ENCODE measurements around the gene PRXL2A. TPM values are rescaled to one million over a fixed set of nuclear protein-coding genes. Genes with fewer than 3 reads are reported as not detected.

The PRXL2A gene
- total and polyA plus RNA-seq, 3 experiments from 2014 or later = 8.1 to 9.4 (median 8.3) TPM

DNA sequence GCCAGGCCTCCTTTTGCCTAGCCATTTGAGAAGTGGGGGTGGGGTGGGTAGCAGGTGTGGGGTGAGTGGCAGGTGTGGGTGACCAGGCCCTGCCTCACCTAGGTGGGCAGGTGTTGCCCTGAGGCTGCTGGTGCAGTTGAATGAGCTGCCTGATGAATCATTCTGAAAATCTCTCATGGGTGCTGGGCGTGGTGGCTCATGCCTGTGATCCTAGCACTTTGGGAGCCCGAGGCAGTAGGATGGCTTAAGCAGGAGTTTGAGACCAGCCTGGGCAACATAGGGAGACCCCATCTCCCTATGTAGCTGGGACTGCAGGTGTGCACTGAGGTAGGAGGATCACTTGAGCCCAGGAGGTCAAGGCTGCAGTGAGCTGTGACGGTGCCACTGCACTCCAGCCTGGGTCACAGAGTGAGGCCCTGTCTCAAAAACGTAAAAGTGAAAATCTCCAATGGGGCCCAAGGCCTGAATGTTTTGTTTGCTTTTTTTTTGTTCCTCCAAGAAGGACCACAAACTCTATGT, 63.4 kb downstream of the PRXL2A start:
- H3K9me3 Mint-ChIP-seq = no peaks in the 10 kb centered on the region
- CTCF ChIA-PET = interaction anchor here (0.6 to 27.0 kb wide), 7 partner anchors 12 to 32 kb away, joined by 3 to 498 read pairs (median 13); no protein-coding TSS in a partner anchor
- H3K4me3 Mint-ChIP-seq = peak overlapping the region; percentile 34 to 99 (median 78)
- POLR2A ChIA-PET = interaction anchor here (1.2 to 3.6 kb wide), 4 partner anchors 12 to 16 kb away, joined by 4 to 25 read pairs (median 6); no protein-coding TSS in a partner anchor
- Histone ChIP-seq H3K36me3 (ENCODE audit: insufficient read depth, low read length) (peaks cover 21% of the 10 kb centered on the region), H3K27me3 (ENCODE audit: insufficient read depth, low read length, poor library complexity, severe bottlenecking) (no peaks in the 10 kb centered on the region), H3K4me3 (ENCODE audit: low read length) (peak overlapping the region; percentile 16), H3K9me3 (ENCODE audit: low read length) (no peaks in the 10 kb centered on the region), H3K27ac (ENCODE audit: low read depth, low read length) (peak overlapping the region; percentile 26), H3K4me1 (ENCODE audit: insufficient read depth, low read length) (peaks cover 88% of the 10 kb centered on the region)
- H3K36me3 Mint-ChIP-seq = peaks cover 0 to 56% (median 12%) of the 10 kb centered on the region in 3 donors
- peak overlapping the region; percentile 73 to 98 (median 95) for H3K27ac Mint-ChIP-seq
- H3K27me3 Mint-ChIP-seq = no peaks in the 10 kb centered on the region
- DNase-seq = no peak
- H3K4me1 Mint-ChIP-seq = peaks cover 88 to 97% (median 95%) of the 10 kb centered on the region in 3 donors

DNA sequence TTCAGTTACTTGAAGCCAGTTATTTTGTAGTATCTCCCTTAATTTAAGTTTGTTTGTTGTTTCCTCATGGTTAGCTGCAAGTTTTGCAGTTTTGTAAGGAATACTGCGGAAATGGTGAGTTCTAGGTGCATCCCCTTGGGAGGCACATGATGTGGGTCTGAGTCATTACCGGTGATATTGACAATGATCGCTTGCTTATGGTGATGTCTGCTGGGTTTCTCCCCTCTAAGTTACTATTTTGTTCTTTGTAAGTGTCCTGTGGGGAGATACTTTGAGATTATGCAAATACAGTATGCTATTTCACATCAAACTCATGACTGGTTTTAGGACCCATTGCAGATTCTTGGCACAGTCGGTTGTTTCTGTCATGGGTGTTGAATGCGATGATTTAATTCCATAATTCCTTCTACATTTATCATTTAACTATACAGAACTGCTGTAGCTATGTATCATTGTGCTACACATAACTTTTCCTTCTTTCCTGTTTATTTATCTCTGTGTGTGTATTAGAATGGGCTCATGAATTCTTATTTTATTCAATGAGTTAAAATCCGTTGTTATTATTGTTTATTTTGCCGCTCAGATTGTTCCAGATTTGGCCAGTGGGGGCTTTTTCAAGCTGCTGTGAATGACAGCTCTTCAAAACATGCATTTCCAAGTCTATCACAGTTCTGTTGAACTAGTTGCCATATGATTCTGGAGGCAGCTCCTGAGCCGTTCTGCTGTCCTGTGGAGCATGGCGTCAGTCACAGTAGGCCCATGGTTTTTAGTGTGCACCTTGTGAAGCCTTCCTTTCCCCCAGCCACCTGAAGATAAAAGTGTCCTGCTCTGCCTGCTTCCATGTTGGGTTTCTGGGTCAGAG, 64.1 kb downstream of the PRXL2A start:
- Histone ChIP-seq H3K4me3 (ENCODE audit: low read length) (peak overlapping the region; percentile 36), H3K9me3 (ENCODE audit: low read length) (no peaks in the 10 kb centered on the region), H3K4me1 (ENCODE audit: insufficient read depth, low read length) (peaks cover 88% of the 10 kb centered on the region), H3K36me3 (ENCODE audit: insufficient read depth, low read length) (peaks cover 21% of the 10 kb centered on the region), H3K27ac (ENCODE audit: low read depth, low read length) (peak overlapping the region; percentile 28), H3K27me3 (ENCODE audit: insufficient read depth, low read length, poor library complexity, severe bottlenecking) (no peaks in the 10 kb centered on the region)
- Mint-ChIP-seq H3K36me3 (peaks cover 3 to 63% (median 14%) of the 10 kb centered on the region in 3 donors), H3K4me1 (peaks cover 88 to 97% (median 95%) of the 10 kb centered on the region in 3 donors), H3K27me3 (no peaks in the 10 kb centered on the region), H3K4me3 (peak overlapping the region; percentile 34 to 99 (median 78)), H3K9me3 (no peaks in the 10 kb centered on the region), H3K27ac (peak overlapping the region; percentile 73 to 98 (median 95))
- ChIA-PET POLR2A (interaction anchor here (1.2 to 3.6 kb wide), 6 partner anchors 8 to 17 kb away, joined by 3 to 25 read pairs (median 4); no protein-coding TSS in a partner anchor), CTCF (interaction anchor here (1.1 to 27.0 kb wide), 7 partner anchors 12 to 32 kb away, joined by 3 to 498 read pairs (median 13); no protein-coding TSS in a partner anchor)
- no peak for DNase-seq

GRCh38 chr10:80473096-80473657, 64.8 kb downstream of the PRXL2A start:
- ChIA-PET CTCF (interaction anchor here (1.1 to 27.0 kb wide), 5 partner anchors 11 to 31 kb away, joined by 3 to 498 read pairs (median 11); no protein-coding TSS in a partner anchor), POLR2A (interaction anchor here (0.6 to 3.6 kb wide), 7 partner anchors 9 to 1211 kb away, joined by 3 to 25 read pairs (median 3); no protein-coding TSS in a partner anchor)
- Mint-ChIP-seq H3K4me3 (peak overlapping the region; percentile 34 to 99 (median 78)), H3K27me3 (no peaks in the 10 kb centered on the region), H3K4me1 (peaks cover 88 to 97% (median 95%) of the 10 kb centered on the region in 3 donors), H3K36me3 (peaks cover 11 to 68% (median 19%) of the 10 kb centered on the region in 3 donors), H3K27ac (peak overlapping the region; percentile 73 to 98 (median 95)), H3K9me3 (no peaks in the 10 kb centered on the region)
- peaks cover 86% of the 10 kb centered on the region for H3K4me1 ChIP-seq (ENCODE audit: insufficient read depth, low read length)
- H3K27me3 ChIP-seq (ENCODE audit: insufficient read depth, low read length, poor library complexity, severe bottlenecking) = no peaks in the 10 kb centered on the region
- DNase-seq = no peak
- no peak overlapping the region for H3K4me3 ChIP-seq (ENCODE audit: low read length)
- peak overlapping the region; percentile 39 for H3K27ac ChIP-seq (ENCODE audit: low read depth, low read length)
- H3K36me3 ChIP-seq (ENCODE audit: insufficient read depth, low read length) = peaks cover 21% of the 10 kb centered on the region
- H3K9me3 ChIP-seq (ENCODE audit: low read length) = no peaks in the 10 kb centered on the region

DNA sequence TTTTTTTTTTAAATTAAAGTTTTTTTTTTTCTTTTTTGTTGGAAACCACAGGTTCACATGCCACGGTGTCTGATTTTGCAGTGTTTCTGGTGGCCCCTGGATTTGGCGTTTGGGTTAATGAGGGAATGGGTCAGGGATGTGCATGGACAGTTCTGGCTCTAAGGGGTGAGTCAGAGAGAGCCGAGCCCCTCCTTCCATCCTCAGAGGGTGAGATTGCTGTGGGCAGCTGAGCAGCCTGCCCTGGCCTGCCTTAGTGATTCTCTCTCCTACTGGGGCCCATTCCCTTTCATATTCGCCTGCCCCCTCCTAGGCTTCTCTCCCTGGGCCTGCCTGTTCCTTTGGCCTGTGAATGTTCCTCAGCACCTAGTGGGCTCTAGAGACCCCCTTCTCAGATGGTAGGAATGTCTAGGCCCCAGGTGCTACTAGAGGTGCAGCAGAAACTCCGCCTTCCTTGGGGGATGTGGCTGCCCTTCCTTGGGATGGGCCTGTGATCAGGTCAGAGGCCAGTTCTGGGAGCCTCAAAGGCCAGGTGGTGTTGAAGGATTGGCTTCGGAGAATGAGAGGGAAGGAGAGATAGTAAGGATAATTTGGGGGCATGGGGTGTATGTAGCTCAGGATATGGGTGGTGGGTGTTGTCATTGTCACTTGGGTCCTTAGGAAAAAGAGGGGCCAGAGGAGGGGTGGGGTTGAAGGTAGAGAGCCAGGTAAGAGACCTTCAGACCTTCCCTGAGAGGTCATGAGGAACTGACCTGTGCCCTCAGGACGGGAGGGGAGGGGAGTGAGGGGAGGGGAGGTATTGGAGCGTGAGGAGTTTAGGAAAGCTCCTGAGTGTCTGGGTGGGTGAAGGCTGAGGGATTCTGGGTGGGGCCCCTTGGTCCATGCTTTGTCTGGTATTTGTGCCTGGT, 65.6 kb downstream of the PRXL2A start:
- CTCF ChIA-PET = interaction anchor here (1.1 to 27.0 kb wide), 6 partner anchors 8 to 30 kb away, joined by 3 to 498 read pairs (median 6); no protein-coding TSS in a partner anchor
- Mint-ChIP-seq H3K27ac (peak overlapping the region; percentile 73 to 98 (median 94)), H3K36me3 (peaks cover 16 to 70% (median 22%) of the 10 kb centered on the region in 3 donors), H3K27me3 (no peaks in the 10 kb centered on the region), H3K9me3 (no peaks in the 10 kb centered on the region), H3K4me3 (peak overlapping the region in 6 of 7 donors; percentile 31 to 86 (median 60)), H3K4me1 (peaks cover 86 to 95% (median 93%) of the 10 kb centered on the region in 3 donors)
- no peak for DNase-seq
- Histone ChIP-seq H3K27ac (ENCODE audit: low read depth, low read length) (peak overlapping the region; percentile 39), H3K36me3 (ENCODE audit: insufficient read depth, low read length) (peaks cover 21% of the 10 kb centered on the region), H3K9me3 (ENCODE audit: low read length) (no peaks in the 10 kb centered on the region), H3K4me1 (ENCODE audit: insufficient read depth, low read length) (peaks cover 78% of the 10 kb centered on the region), H3K27me3 (ENCODE audit: insufficient read depth, low read length, poor library complexity, severe bottlenecking) (no peaks in the 10 kb centered on the region), H3K4me3 (ENCODE audit: low read length) (peak overlapping the region; percentile 8)
- POLR2A ChIA-PET = interaction anchor here (0.6 to 1.5 kb wide), 4 partner anchors 10 to 1212 kb away, joined by 3 read pairs; no protein-coding TSS in a partner anchor

- ChIA-PET POLR2A (interaction anchor here (0.7 to 1.3 kb wide), 2 partner anchors 10 to 13 kb away, joined by 3 to 4 read pairs; no protein-coding TSS in a partner anchor), CTCF (interaction anchor here (1.3 to 27.0 kb wide), 6 partner anchors 8 to 30 kb away, joined by 4 to 498 read pairs (median 6); no protein-coding TSS in a partner anchor)
- Histone ChIP-seq H3K4me1 (ENCODE audit: insufficient read depth, low read length) (peaks cover 72% of the 10 kb centered on the region), H3K9me3 (ENCODE audit: low read length) (no peaks in the 10 kb centered on the region), H3K36me3 (ENCODE audit: insufficient read depth, low read length) (peaks cover 21% of the 10 kb centered on the region), H3K27me3 (ENCODE audit: insufficient read depth, low read length, poor library complexity, severe bottlenecking) (no peaks in the 10 kb centered on the region), H3K27ac (ENCODE audit: low read depth, low read length) (no peak overlapping the region), H3K4me3 (ENCODE audit: low read length) (no peak overlapping the region)
- peaks cover 81 to 89% (median 87%) of the 10 kb centered on the region in 3 donors for H3K4me1 Mint-ChIP-seq
- no peaks in the 10 kb centered on the region for H3K9me3 Mint-ChIP-seq
- peaks cover 16 to 65% (median 20%) of the 10 kb centered on the region in 3 donors for H3K36me3 Mint-ChIP-seq
- peak overlapping the region; percentile 73 to 96 (median 94) for H3K27ac Mint-ChIP-seq
- no peak for DNase-seq
- H3K4me3 Mint-ChIP-seq = peak overlapping the region in 4 of 7 donors; percentile 31 to 60 (median 48)
- H3K27me3 Mint-ChIP-seq = no peaks in the 10 kb centered on the region
These were observed 66.2 kb downstream of the PRXL2A start for GRCh38 chr10:80474597-80474910.

DNA sequence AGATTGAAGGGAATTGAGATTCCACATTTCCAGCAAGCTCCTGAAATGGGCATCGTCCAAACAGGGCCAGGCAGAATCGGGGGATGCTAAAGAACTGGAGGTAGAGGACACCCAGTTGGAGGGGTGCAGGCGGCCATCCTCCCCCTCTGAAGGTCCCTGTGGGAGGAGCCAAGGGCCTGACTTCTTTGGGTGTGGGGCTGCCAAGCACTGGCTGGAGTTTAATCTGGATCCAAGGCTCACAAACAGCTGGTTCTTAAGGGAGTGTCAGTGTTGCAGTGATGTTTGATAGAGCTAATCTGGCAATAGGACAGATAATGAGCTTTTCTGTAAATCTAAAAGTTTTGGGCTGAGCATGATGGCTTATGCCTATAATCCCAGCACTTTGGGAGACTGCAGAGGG, 66.6 kb downstream of the PRXL2A start:
- H3K27ac Mint-ChIP-seq = peak overlapping the region; percentile 73 to 95 (median 92)
- peaks cover 70% of the 10 kb centered on the region for H3K4me1 ChIP-seq (ENCODE audit: insufficient read depth, low read length)
- no peak overlapping the region for H3K27ac ChIP-seq (ENCODE audit: low read depth, low read length)
- peaks cover 21% of the 10 kb centered on the region for H3K36me3 ChIP-seq (ENCODE audit: insufficient read depth, low read length)
- ChIA-PET POLR2A (interaction anchor here (0.7 to 1.3 kb wide), 2 partner anchors 9 to 12 kb away, joined by 3 to 4 read pairs; no protein-coding TSS in a partner anchor), CTCF (interaction anchor here (1.3 to 27.0 kb wide), 6 partner anchors 9 to 31 kb away, joined by 4 to 498 read pairs (median 6); no protein-coding TSS in a partner anchor)
- H3K4me3 ChIP-seq (ENCODE audit: low read length) = no peak overlapping the region
- H3K36me3 Mint-ChIP-seq = peaks cover 16 to 63% (median 20%) of the 10 kb centered on the region in 3 donors
- no peaks in the 10 kb centered on the region for H3K9me3 ChIP-seq (ENCODE audit: low read length)
- no peaks in the 10 kb centered on the region for H3K27me3 ChIP-seq (ENCODE audit: insufficient read depth, low read length, poor library complexity, severe bottlenecking)
- H3K4me3 Mint-ChIP-seq = peak overlapping the region in 3 of 7 donors; percentile 31 to 60 (median 39)
- H3K9me3 Mint-ChIP-seq = no peaks in the 10 kb centered on the region
- DNase-seq = no peak
- peaks cover 79 to 85% (median 84%) of the 10 kb centered on the region in 3 donors for H3K4me1 Mint-ChIP-seq
- H3K27me3 Mint-ChIP-seq = no peaks in the 10 kb centered on the region
